ENCODE results near the gene FGD3. TPM values are rescaled to one million over a fixed set of nuclear protein-coding genes. Genes with fewer than 3 reads are reported as not detected.

Gene FGD3
- total RNA-seq, 4 donors from 2014 or later, result 1.7 to 4.2 (median 3.3) TPM

DNA sequence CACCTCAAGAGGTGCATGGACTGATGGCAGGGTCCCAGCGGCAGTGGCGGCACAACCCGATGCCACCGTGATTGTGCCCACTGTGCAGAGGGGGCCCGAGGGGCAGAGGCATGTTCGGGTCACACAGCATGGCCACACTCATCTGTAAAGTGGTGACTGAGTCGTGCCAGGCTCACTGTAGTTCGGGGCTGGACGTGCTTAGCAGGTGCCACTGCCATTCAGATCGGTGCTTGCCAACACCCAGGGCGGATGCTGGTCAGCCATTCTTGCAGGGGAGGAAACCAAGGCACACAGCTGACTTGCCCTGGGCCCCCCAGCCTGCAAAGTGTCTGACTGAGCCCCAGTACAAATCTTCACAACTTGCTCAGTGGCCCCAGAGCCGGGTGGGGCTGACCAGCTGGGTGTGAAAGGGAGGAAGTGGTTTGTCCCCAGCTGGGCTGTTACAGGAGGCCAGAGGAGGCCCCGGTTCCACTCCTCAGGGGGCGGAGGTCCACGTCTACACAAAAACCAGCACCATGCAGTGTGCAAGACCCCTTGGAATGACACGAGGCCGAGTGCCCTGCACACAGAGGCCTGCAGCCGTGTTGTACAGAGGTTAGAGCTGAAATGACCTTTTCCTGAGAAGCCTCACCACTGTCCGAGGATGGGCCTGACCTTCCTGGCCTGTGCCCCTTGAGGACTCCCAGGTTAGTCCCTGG, 17.9 kb downstream of the FGD3 start:
- WGBS, 2 donors (ENCODE audit: low coverage in 1 of 2), result 81 to 100% methylated on average over 1 to 6 of the region's 19 CpGs
- no peak for ATAC-seq
- Histone ChIP-seq H3K9me3 (peaks cover 0 to 9% (median 0%) of the 10 kb centered on the region in 3 donors), H3K4me1 (peaks cover 0 to 5% (median 0%) of the 10 kb centered on the region in 3 donors), H3K27ac (peak overlapping the region in 2 of 4 donors; percentile 14 to 54), H3K27me3 (no peaks in the 10 kb centered on the region), H3K36me3 (no peaks in the 10 kb centered on the region), H3K4me3 (peak overlapping the region; percentile 9 to 43)
- no peak for TF ChIP-seq EP300 (IDR thresholded peaks at IDR 0.05)
- TF ChIP-seq POLR2A (IDR thresholded peaks at IDR 0.05), result no peak
- TF ChIP-seq POLR2AphosphoS5 (IDR thresholded peaks at IDR 0.05), result no peak
- TF ChIP-seq CTCF (IDR thresholded peaks at IDR 0.05), result no peak

DNA sequence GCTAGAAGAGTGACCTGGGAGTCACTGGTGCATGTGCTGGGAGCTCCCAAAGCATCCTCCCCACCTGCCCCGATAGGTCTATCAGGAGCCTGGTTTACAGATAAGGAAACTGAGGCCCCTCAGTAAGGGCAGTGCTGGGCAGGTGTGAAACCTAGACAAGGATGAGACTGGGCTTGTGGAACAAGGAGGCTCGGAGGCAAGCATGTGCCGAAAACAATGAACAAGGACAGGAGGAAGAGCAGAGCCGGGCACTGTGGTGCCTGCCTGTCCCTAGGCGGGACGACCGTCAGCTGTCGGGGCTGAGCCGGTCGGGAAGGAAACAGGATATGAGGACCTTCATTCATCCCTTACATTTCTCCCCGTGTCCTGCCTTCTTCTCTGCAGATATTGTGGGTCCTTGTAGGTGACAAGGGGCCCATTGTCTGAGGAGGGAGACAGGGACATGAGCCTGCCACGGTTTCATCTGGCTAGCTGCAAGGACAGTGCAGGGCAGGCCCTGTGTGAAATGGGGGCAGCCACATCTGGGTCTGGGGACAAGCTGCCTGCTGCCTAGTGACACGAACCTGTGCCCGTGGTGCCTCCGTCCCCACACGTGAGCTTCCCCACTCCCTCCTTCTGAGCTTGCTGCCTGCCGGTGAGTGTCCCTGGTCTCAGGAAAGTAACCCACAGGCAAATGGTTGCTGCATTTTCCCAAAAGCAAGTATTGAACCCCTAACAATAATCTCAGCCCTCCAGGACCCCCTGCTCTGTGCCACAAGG, 18.6 kb downstream of the FGD3 start:
- Histone ChIP-seq H3K9me3 (peaks cover 0 to 9% (median 0%) of the 10 kb centered on the region in 3 donors), H3K4me3 (peak overlapping the region in 1 of 2 donors; percentile 43), H3K27me3 (no peaks in the 10 kb centered on the region), H3K36me3 (no peaks in the 10 kb centered on the region), H3K27ac (no peak overlapping the region), H3K4me1 (peaks cover 0 to 10% (median 0%) of the 10 kb centered on the region in 3 donors)
- TF ChIP-seq POLR2AphosphoS5 (IDR thresholded peaks at IDR 0.05) (no peak), EP300 (IDR thresholded peaks at IDR 0.05) (no peak), POLR2A (IDR thresholded peaks at IDR 0.05) (no peak), CTCF (IDR thresholded peaks at IDR 0.05) (no peak)
- ATAC-seq, result no peak
- WGBS, 2 donors (ENCODE audit: low coverage in 1 of 2), result 62% methylated on average over 4 of the region's 17 CpGs; no CpG with 5 or more reads in 1 of the 2 donors

DNA sequence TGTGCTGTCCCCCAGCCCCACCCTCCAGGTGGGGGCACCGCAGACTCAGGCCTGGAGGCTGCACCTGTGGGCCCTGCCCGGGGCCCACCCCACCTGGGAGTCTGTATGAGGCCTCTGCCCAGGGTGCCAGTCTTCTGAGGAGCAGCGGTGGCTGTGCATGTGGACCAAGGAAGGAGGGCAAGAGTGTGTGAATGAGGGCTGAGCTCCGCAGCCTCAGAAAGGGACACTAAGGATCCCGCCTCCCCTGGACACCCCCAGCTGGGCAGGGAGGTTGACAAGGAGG, 19.1 kb downstream of the FGD3 start:
- Histone ChIP-seq H3K9me3 (peaks cover 0 to 7% (median 0%) of the 10 kb centered on the region in 3 donors), H3K27ac (no peak overlapping the region), H3K27me3 (no peaks in the 10 kb centered on the region), H3K36me3 (no peaks in the 10 kb centered on the region), H3K4me3 (peak overlapping the region in 1 of 2 donors; percentile 43), H3K4me1 (peaks cover 0 to 10% (median 0%) of the 10 kb centered on the region in 3 donors)
- WGBS, 2 donors (ENCODE audit: low coverage in 1 of 2), result 93% methylated on average over 2 of the region's 5 CpGs; no CpG with 5 or more reads in 1 of the 2 donors
- no peak for ATAC-seq
- TF ChIP-seq POLR2AphosphoS5 (IDR thresholded peaks at IDR 0.05) (no peak), CTCF (IDR thresholded peaks at IDR 0.05) (no peak), POLR2A (IDR thresholded peaks at IDR 0.05) (no peak), EP300 (IDR thresholded peaks at IDR 0.05) (no peak)

GRCh38 chr9:92968081-92968480, 20.8 kb downstream of the FGD3 start:
- no peak overlapping the region for H3K27ac ChIP-seq
- no peaks in the 10 kb centered on the region for H3K27me3 ChIP-seq
- H3K36me3 ChIP-seq, result no peaks in the 10 kb centered on the region
- H3K4me3 ChIP-seq, result no peak overlapping the region
- 95 to 100% methylated on average over 1 to 3 of the region's 8 CpGs for WGBS, 2 donors (ENCODE audit: low coverage in 1 of 2)
- TF ChIP-seq EP300 (IDR thresholded peaks at IDR 0.05) (no peak), POLR2AphosphoS5 (IDR thresholded peaks at IDR 0.05) (no peak), POLR2A (IDR thresholded peaks at IDR 0.05) (no peak), CTCF (IDR thresholded peaks at IDR 0.05) (no peak)
- ATAC-seq, result no peak
- H3K9me3 ChIP-seq, result no peaks in the 10 kb centered on the region
- H3K4me1 ChIP-seq, result peaks cover 0 to 10% (median 0%) of the 10 kb centered on the region in 3 donors
